H9 (cell line): Measurements from ENCODE around the gene CCN5. TPM values are rescaled to one million over a fixed set of nuclear protein-coding genes. Genes with fewer than 3 reads are reported as not detected.

Source experiments
- DNase-seq: peaks from one replicate; pipeline ENCODE4 v3.0.0-alpha.2; 2017
- H2AFZ ChIP-seq: one replicate; pipeline ENCODE4 v1.6.1; 2013; ENCODE audit warnings: mild to moderate bottlenecking, low read length, control low read depth, moderate library complexity
- H2AK5ac ChIP-seq: 2 replicates; pipeline ENCODE4 v1.6.1; 2013; ENCODE audit warnings: low read length, control low read depth, mixed read lengths; ENCODE audit not compliant: insufficient read length
- H2BK120ac ChIP-seq: one replicate; pipeline ENCODE4 v1.6.1; 2013; ENCODE audit warnings: low read depth, mild to moderate bottlenecking, low read length, control low read depth, inconsistent platforms; ENCODE audit not compliant: poor library complexity, severe bottlenecking
- H2BK12ac ChIP-seq: 2 replicates; pipeline ENCODE4 v1.6.1; 2013; ENCODE audit warnings: low read length, control low read depth, mixed read lengths, low read depth; ENCODE audit not compliant: insufficient read length
- H2BK15ac ChIP-seq: 2 replicates; pipeline ENCODE4 v1.6.1; 2013; ENCODE audit warnings: low read depth, low read length, control low read depth
- H2BK20ac ChIP-seq: one replicate; pipeline ENCODE4 v1.6.1; 2013; ENCODE audit warnings: low read depth, mild to moderate bottlenecking, low read length, control low read depth, inconsistent platforms; ENCODE audit not compliant: poor library complexity, severe bottlenecking
- H2BK5ac ChIP-seq: 2 replicates; pipeline ENCODE4 v1.6.1; 2013; ENCODE audit warnings: low read length, control low read depth, mixed read lengths; ENCODE audit not compliant: insufficient read length
- H3K14ac ChIP-seq: 2 replicates; pipeline ENCODE4 v1.6.1; 2013; ENCODE audit warnings: low read length, control low read depth; ENCODE audit not compliant: insufficient read depth
- H3K18ac ChIP-seq: 2 replicates; pipeline ENCODE4 v1.6.1; 2013; ENCODE audit warnings: low read depth, mild to moderate bottlenecking, mixed read lengths, low read length, control low read depth; ENCODE audit not compliant: insufficient read length
- H3K23ac ChIP-seq: 2 replicates; pipeline ENCODE4 v1.6.1; 2013; ENCODE audit warnings: low read length, control low read depth, mixed read lengths, low read depth; ENCODE audit not compliant: insufficient read length
- H3K23me2 ChIP-seq: 2 replicates; pipeline ENCODE4 v1.6.1; 2013; ENCODE audit warnings: low read depth, mild to moderate bottlenecking, mixed read lengths, low read length, control low read depth; ENCODE audit not compliant: insufficient read length, poor library complexity, severe bottlenecking
- H3K27ac ChIP-seq: 2 replicates; pipeline ENCODE4 v1.5.1; 2013; ENCODE audit warnings: low read length, control low read depth, mixed read lengths, low read depth; ENCODE audit not compliant: insufficient read length
- H3K27me3 ChIP-seq: 2 replicates; pipeline ENCODE4 v1.6.1; 2013; ENCODE audit warnings: low read length, control low read depth, inconsistent platforms; ENCODE audit not compliant: insufficient read depth
- H3K4ac ChIP-seq: 2 replicates; pipeline ENCODE4 v1.6.1; 2013; ENCODE audit warnings: low read depth, mild to moderate bottlenecking, control low read depth, inconsistent platforms, low read length, moderate library complexity
- H3K4me1 ChIP-seq: 2 replicates; pipeline ENCODE4 v1.6.1; 2013; ENCODE audit warnings: low read length, control low read depth, inconsistent platforms; ENCODE audit not compliant: insufficient read depth
- H3K4me2 ChIP-seq: 2 replicates; pipeline ENCODE4 v1.6.1; 2013; ENCODE audit warnings: low read length, control low read depth, mixed read lengths; ENCODE audit not compliant: insufficient read length, insufficient read depth
- H3K56ac ChIP-seq: 2 replicates; pipeline ENCODE4 v1.6.1; 2013; ENCODE audit warnings: low read depth, mild to moderate bottlenecking, mixed read lengths, low read length, control low read depth; ENCODE audit not compliant: insufficient read length
- H3K79me1 ChIP-seq: 2 replicates; pipeline ENCODE4 v1.6.1; 2013; ENCODE audit warnings: low read depth, mild to moderate bottlenecking, moderate library complexity, low read length, control low read depth, inconsistent platforms; ENCODE audit not compliant: insufficient read depth, poor library complexity, severe bottlenecking
- H3K79me2 ChIP-seq: 2 replicates; pipeline ENCODE4 v1.6.1; 2013; ENCODE audit warnings: low read length, control low read depth, inconsistent platforms; ENCODE audit not compliant: insufficient read depth
- H3K9ac ChIP-seq: 2 replicates; pipeline ENCODE4 v1.6.1; 2013; ENCODE audit warnings: low read length, control low read depth, mixed read lengths; ENCODE audit not compliant: insufficient read length; ENCODE audit errors: extremely low read depth
- H3K9me3 ChIP-seq: one replicate; pipeline ENCODE4 v1.6.1; 2013; ENCODE audit warnings: low read depth, low read length, inconsistent platforms; ENCODE audit not compliant: control insufficient read depth
- H3T11ph ChIP-seq: one replicate; pipeline ENCODE4 v1.6.1; 2013; ENCODE audit warnings: mild to moderate bottlenecking, low read length, control low read depth, inconsistent platforms
- H4K20me1 ChIP-seq: one replicate; pipeline ENCODE4 v1.6.1; 2013; ENCODE audit not compliant: control insufficient read depth, insufficient read length, insufficient read depth
- H4K5ac ChIP-seq: 2 replicates; pipeline ENCODE4 v1.6.1; 2013; ENCODE audit warnings: low read depth, mild to moderate bottlenecking, mixed read lengths, low read length, control low read depth; ENCODE audit not compliant: insufficient read length
- H4K8ac ChIP-seq: replicated peaks from 2 replicates; pipeline ENCODE4 v1.6.1; 2013; ENCODE audit warnings: low read length, control low read depth, mixed read lengths, low read depth; ENCODE audit not compliant: insufficient read length
- H4K91ac ChIP-seq: 2 replicates; pipeline ENCODE4 v1.6.1; 2013; ENCODE audit warnings: low read depth, mild to moderate bottlenecking, moderate library complexity, mixed read lengths, low read length, control low read depth; ENCODE audit not compliant: insufficient read length
- H3K27ac Mint-ChIP-seq, 3 experiments: 2 replicates in 2 of 3; 3 replicates in 1 of 3; pipeline ENCODE4 v1.8.0; 2020 to 2021; ENCODE audit warnings: mixed read lengths in 3 of 3, mild to moderate bottlenecking in 1 of 3, moderate library complexity in 1 of 3
- H3K27me3 Mint-ChIP-seq: 2 replicates; pipeline ENCODE4 v1.8.0; 2021; ENCODE audit warnings: low read depth, mild to moderate bottlenecking, moderate library complexity, mixed read lengths
- H3K36me3 Mint-ChIP-seq, 3 experiments: 2 replicates in 2 of 3; 3 replicates in 1 of 3; pipeline ENCODE4 v1.8.0; 2020 to 2021; ENCODE audit warnings: low read depth in 3 of 3, mixed read lengths in 3 of 3; ENCODE audit not compliant: insufficient read depth in 1 of 3
- H3K4me1 Mint-ChIP-seq, 2 experiments: 2 replicates each; pipeline ENCODE4 v1.8.0; 2020; ENCODE audit warnings: mixed read lengths in 2 of 2
- H3K4me3 Mint-ChIP-seq, 2 experiments: 2 replicates in 1 of 2; 3 replicates in 1 of 2; pipeline ENCODE4 v1.8.0; 2020 to 2021; ENCODE audit warnings: mild to moderate bottlenecking in 2 of 2, mixed read lengths in 2 of 2, moderate library complexity in 1 of 2
- H3K9me3 Mint-ChIP-seq, 2 experiments: 2 replicates in 1 of 2; 3 replicates in 1 of 2; pipeline ENCODE4 v1.8.0; 2020; ENCODE audit warnings: mild to moderate bottlenecking in 2 of 2, mixed read lengths in 2 of 2, moderate library complexity in 1 of 2
- CTCF ChIP-seq: fragments of 200-600 bp; sonication (generic); conservative IDR thresholded peaks from 3 replicates; pipeline ENCODE4 v1.8.0; 2021; ENCODE audit warnings: antibody characterized with exemption, mild to moderate bottlenecking
- WGBS: extraction: QIAGEN DNeasy Blood & Tissue Kit; methylation state at CpG from one replicate; pipeline ENCODE4 v1.1.7; 2013; ENCODE audit warnings: missing lambda C conversion rate, low lambda C conversion rate, mixed read lengths; ENCODE audit not compliant: insufficient read length; ENCODE audit errors: extremely low coverage; 5-methylcytosine and 5-hydroxymethylcytosine counted together
- total RNA-seq: library from RNA; stranded (reverse); gene quantifications from 2 replicates; pipeline ENCODE4 v1.2.1, GENCODE V29; 2021

The CCN5 gene
- total RNA-seq, 1 experiment from 2014 or later, result not detected

DNA sequence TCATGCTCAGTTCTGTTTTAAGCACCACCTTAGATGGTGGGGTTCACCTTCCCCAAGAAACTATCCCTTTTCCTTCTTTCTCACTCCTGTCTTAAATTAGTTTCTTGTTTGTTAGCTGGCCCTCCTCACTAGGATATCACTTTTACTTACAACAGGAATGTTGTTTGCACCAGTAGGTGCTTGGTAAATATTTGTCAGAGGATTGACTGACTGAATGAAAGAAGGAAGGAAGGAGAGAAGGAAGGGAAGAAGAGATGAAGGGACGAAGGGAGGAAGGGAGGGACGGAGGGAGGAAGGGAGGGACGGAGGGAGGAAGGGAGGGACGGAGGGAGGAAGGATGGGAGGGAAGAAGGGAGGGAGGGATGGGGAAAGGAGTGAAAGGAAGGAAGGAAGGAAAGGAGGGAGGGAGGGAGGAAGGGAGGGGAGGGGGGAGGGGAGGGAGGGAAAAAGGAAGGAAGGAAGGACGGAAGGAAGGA is 30.0 kb downstream of the CCN5 start:
- Histone ChIP-seq H3K4me1 (no peaks in the 10 kb centered on the region), H3K9ac (no peak overlapping the region), H3K27ac (no peak overlapping the region), H3K18ac (no peak overlapping the region), H2AFZ (no peak overlapping the region), H4K5ac (no peak overlapping the region), H3K23ac (no peak overlapping the region), H4K8ac (no peak overlapping the region), H3K79me2 (no peaks in the 10 kb centered on the region), H2BK15ac (no peak overlapping the region), H3K14ac (no peak overlapping the region), H4K91ac (no peak overlapping the region), H3K4me2 (peak overlapping the region; percentile 92), H3K4ac (no peak overlapping the region), H3K23me2 (peaks cover 8% of the 10 kb centered on the region), H3T11ph (no peak overlapping the region), H2BK120ac (no peak overlapping the region), H3K79me1 (no peaks in the 10 kb centered on the region), H3K56ac (no peak overlapping the region), H4K20me1 (no peaks in the 10 kb centered on the region), H2BK20ac (no peak overlapping the region), H2BK12ac (no peak overlapping the region), H2AK5ac (no peak overlapping the region), H2BK5ac (no peak overlapping the region), H3K9me3 (no peaks in the 10 kb centered on the region), H3K27me3 (peaks cover 7% of the 10 kb centered on the region; the same call in 1 of the 2 replicates)
- no peaks in the 10 kb centered on the region; a peak in 1 of 5 replicates for H3K9me3 Mint-ChIP-seq
- peak overlapping the region; percentile 62 to 77 for H3K4me3 Mint-ChIP-seq
- DNase-seq, result no peak
- no peak overlapping the region; a peak in 1 of 7 replicates for H3K27ac Mint-ChIP-seq
- 60% methylated on average over 1 of the region's 5 CpGs for whole genome bisulfite sequencing
- peaks cover 78% of the 10 kb centered on the region for H3K27me3 Mint-ChIP-seq
- no peaks in the 10 kb centered on the region for H3K36me3 Mint-ChIP-seq
- peaks cover 12 to 36% of the 10 kb centered on the region in 2 experiments for H3K4me1 Mint-ChIP-seq
- no peak for TF ChIP-seq CTCF
